Cardiac muscle cell (in vitro differentiated cells and primary cell): Measurements from ENCODE around the gene RAD1. TPM values are rescaled to one million over a fixed set of nuclear protein-coding genes. Genes with fewer than 3 reads are reported as not detected.
A peak's percentile ranks its signal among the peaks of the same experiment; 100 is the strongest.

Experiments used
- DNase-seq, 2 donors: peaks; one replicate each; pipeline versions ENCODE4 v3.0.0 to v3.0.0-alpha.2; 2010 to 2017; ENCODE audit warnings: low read depth in 1 of 2, low spot score in 1 of 2
- H3K27ac ChIP-seq: fragments of 200-600 bp; sonication (generic); 2 replicates; pipeline ENCODE4 v1.5.1; 2016
- H3K27me3 ChIP-seq: fragments of 200-600 bp; sonication (generic); 2 replicates; pipeline ENCODE4 v1.6.0; 2016; ENCODE audit warnings: control low read depth
- H3K36me3 ChIP-seq: fragments of 200-600 bp; sonication (generic); 2 replicates; pipeline ENCODE4 v1.5.1; 2016; ENCODE audit warnings: control low read depth
- H3K4me1 ChIP-seq: fragments of 200-600 bp; sonication (generic); 2 replicates; pipeline ENCODE4 v1.8.1; 2017; ENCODE audit warnings: low read depth, mild to moderate bottlenecking, mixed run types
- H3K4me3 ChIP-seq: fragments of 200-600 bp; sonication (generic); 2 replicates; pipeline ENCODE4 v1.5.1; 2016; ENCODE audit warnings: mild to moderate bottlenecking
- H3K9me3 ChIP-seq: fragments of 200-600 bp; sonication (generic); 2 replicates; pipeline ENCODE4 v1.5.1; 2017; ENCODE audit warnings: low read depth, mild to moderate bottlenecking, control low read depth
- CTCF ChIP-seq: IDR thresholded peaks from 2 replicates; pipeline ENCODE4 v1.5.1; 2012; ENCODE audit warnings: low read depth, mild to moderate bottlenecking, low read length
- polyA plus RNA-seq: library from polyadenylated mRNA; unstranded; fragments of >200 nt; fragmentation: Nextera tagmentation; extraction: Ambion mirVana; gene quantifications from 2 replicates; pipeline ENCODE4 v1.2.1, GENCODE V29; 2016
- total RNA-seq: library from RNA; depleted of rRNA; stranded (reverse); fragments of >200 nt; gene quantifications from 2 replicates; pipeline ENCODE4 v1.2.3, GENCODE V29; 2016

The RAD1 gene
- total and polyA plus RNA-seq, 2 experiments from 2014 or later = 14.1 to 35.1 TPM

DNA sequence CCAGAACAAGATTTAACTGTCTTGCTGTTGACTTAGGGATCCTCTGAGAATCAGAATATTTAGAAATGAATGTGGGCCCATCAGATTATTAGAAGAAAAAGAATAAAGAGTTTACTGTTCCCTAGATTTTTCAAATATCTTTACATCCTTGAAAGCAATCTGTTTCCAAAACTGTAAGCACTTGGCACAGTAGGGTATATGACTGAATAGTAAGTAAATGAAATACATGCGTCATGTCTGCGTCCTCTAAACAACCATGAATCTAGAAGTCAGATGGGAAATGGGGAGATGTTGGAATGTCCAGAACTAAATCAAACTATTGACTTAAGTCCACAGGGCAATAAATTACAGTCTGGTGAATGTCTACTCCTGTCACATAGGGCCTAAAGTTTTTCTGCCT lies 50.2 kb downstream of the RAD1 start:
- peak in 1 of 2 donors; percentile 5 for DNase-seq
- no peaks in the 10 kb centered on the region for H3K36me3 ChIP-seq
- H3K27me3 ChIP-seq = no peaks in the 10 kb centered on the region
- H3K4me1 ChIP-seq = no peaks in the 10 kb centered on the region
- TF ChIP-seq CTCF = no peak
- no peak overlapping the region for H3K27ac ChIP-seq
- no peak overlapping the region for H3K4me3 ChIP-seq
- H3K9me3 ChIP-seq = no peaks in the 10 kb centered on the region

DNA sequence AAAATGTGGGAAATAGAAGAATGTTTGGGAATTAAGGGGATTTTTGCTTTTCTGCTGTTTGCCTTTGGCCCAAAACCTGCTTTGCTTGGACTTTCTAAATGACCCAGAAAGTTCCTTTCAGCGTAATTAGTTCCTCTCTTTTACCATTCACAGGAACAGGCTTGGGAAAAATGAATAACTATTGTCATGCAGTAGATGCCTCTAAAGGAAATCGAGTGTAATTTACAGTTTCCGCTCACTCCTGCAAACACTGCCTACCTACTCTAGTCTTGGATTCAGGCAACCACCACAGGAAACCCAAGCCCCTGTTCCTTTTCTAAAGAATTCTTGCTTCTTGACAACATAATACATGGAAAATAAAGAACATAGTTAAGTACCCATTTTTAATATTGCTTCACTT lies 51.4 kb downstream of the RAD1 start:
- H3K27ac ChIP-seq = no peak overlapping the region
- no peaks in the 10 kb centered on the region for H3K9me3 ChIP-seq
- H3K4me1 ChIP-seq = no peaks in the 10 kb centered on the region
- no peaks in the 10 kb centered on the region for H3K27me3 ChIP-seq
- no peak for DNase-seq
- no peak for TF ChIP-seq CTCF
- no peaks in the 10 kb centered on the region for H3K36me3 ChIP-seq
- no peak overlapping the region for H3K4me3 ChIP-seq

GRCh38 chr5:34859253-34859652 lies 56.1 kb downstream of the RAD1 start:
- Histone ChIP-seq H3K9me3 (no peaks in the 10 kb centered on the region), H3K27me3 (no peaks in the 10 kb centered on the region), H3K4me1 (no peaks in the 10 kb centered on the region), H3K4me3 (no peak overlapping the region), H3K27ac (no peak overlapping the region), H3K36me3 (no peaks in the 10 kb centered on the region)
- no peak for TF ChIP-seq CTCF
- DNase-seq = no peak

- TF ChIP-seq CTCF = no peak
- peak in 1 of 2 donors; percentile 56 for DNase-seq
- Histone ChIP-seq H3K36me3 (no peaks in the 10 kb centered on the region), H3K4me1 (no peaks in the 10 kb centered on the region), H3K4me3 (no peak overlapping the region), H3K9me3 (no peaks in the 10 kb centered on the region), H3K27ac (no peak overlapping the region), H3K27me3 (no peaks in the 10 kb centered on the region)
Observed at GRCh38 chr5:34858790-34859189, 56.5 kb downstream of the RAD1 start.

- TF ChIP-seq CTCF = no peak
- Histone ChIP-seq H3K9me3 (no peaks in the 10 kb centered on the region), H3K27me3 (no peaks in the 10 kb centered on the region), H3K36me3 (no peaks in the 10 kb centered on the region), H3K4me3 (no peak overlapping the region), H3K27ac (no peak overlapping the region), H3K4me1 (no peaks in the 10 kb centered on the region)
- no peak for DNase-seq
Observed at GRCh38 chr5:34857894-34858293, 57.4 kb downstream of the RAD1 start.

DNA sequence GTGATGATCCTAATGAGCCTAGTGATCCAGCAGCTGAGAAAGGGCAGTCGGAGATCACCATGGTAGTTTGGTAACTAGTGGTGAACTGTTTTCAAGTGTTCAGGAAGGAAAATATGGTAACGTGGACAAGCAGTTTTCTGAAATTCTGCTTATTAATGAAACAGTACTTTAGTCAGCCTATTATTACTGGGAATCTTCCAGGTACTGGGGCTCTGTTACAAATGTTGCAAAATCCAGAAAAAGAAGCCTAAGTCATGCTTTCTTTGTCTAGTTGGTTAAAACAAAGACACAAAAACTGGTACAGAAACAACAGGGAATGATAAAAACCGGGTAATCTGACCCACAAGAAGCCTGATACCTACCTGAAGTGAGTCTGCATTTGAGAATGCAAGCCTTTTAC lies 58.1 kb downstream of the RAD1 start:
- Histone ChIP-seq H3K36me3 (no peaks in the 10 kb centered on the region), H3K27ac (no peak overlapping the region), H3K4me3 (no peak overlapping the region), H3K4me1 (no peaks in the 10 kb centered on the region), H3K27me3 (no peaks in the 10 kb centered on the region), H3K9me3 (no peaks in the 10 kb centered on the region)
- DNase-seq = no peak
- TF ChIP-seq CTCF = no peak
